GM21529 (cell line): ENCODE results near the gene DCBLD2.

Experiments used
- ATAC-seq: cut with Tn5 transposase; IDR thresholded peaks from one replicate; pipeline ENCODE4 v1.9.1; 2021; ENCODE audit not compliant: unreplicated experiment

The DCBLD2 gene

GRCh38 chr3:98901392-98902350 is at the start of gene DCBLD2:
Gene DCBLD2 (minus strand): TSS chr3:98901695. CDS start chr3:98901326, 369 bp downstream.
- ATAC-seq, result peak; percentile 99

- no peak for ATAC-seq
These were observed 44.2 kb upstream of the DCBLD2 start for GRCh38 chr3:98945666-98946065.

GRCh38 chr3:98945101-98945524 is 43.6 kb upstream of the DCBLD2 start:
- ATAC-seq, result no peak

- ATAC-seq, result no peak
These were observed 28.9 kb upstream of the DCBLD2 start for GRCh38 chr3:98930413-98930812.

- ATAC-seq, result no peak
These were observed 20.5 kb upstream of the DCBLD2 start for GRCh38 chr3:98921957-98922356.

- no peak for ATAC-seq
These were observed 18.7 kb upstream of the DCBLD2 start for GRCh38 chr3:98920166-98920565.

GRCh38 chr3:98918586-98918985 is 17.1 kb upstream of the DCBLD2 start:
- no peak for ATAC-seq

- no peak for ATAC-seq
These were observed 16.1 kb upstream of the DCBLD2 start for GRCh38 chr3:98917608-98918007.

- no peak for ATAC-seq
These were observed 12.9 kb upstream of the DCBLD2 start for GRCh38 chr3:98914210-98915080.

GRCh38 chr3:98912448-98912847 is 11.0 kb upstream of the DCBLD2 start:
- no peak for ATAC-seq

- ATAC-seq, result no peak
These were observed 4.7 kb upstream of the DCBLD2 start for GRCh38 chr3:98906230-98906629.

- no peak for ATAC-seq
These were observed 2.4 kb upstream of the DCBLD2 start for GRCh38 chr3:98903705-98904481.

- ATAC-seq, result no peak
These were observed 1.6 kb upstream of the DCBLD2 start for GRCh38 chr3:98903099-98903498.

- ATAC-seq, result no peak
These were observed 851 bp upstream of the DCBLD2 start for GRCh38 chr3:98902351-98902740.

- peak; percentile 27 for ATAC-seq
These were observed 440 bp downstream of the DCBLD2 start for GRCh38 chr3:98901119-98901391.

- ATAC-seq, result peak; percentile 0
These were observed 1.0 kb downstream of the DCBLD2 start for GRCh38 chr3:98900265-98901118.

GRCh38 chr3:98897701-98898100 is 3.8 kb downstream of the DCBLD2 start:
- no peak for ATAC-seq

GRCh38 chr3:98894791-98895576 is 6.5 kb downstream of the DCBLD2 start:
- ATAC-seq, result no peak

GRCh38 chr3:98893740-98894139 is 7.8 kb downstream of the DCBLD2 start:
- ATAC-seq, result no peak
